Tibial nerve (tissue), 4 donors: ENCODE data around the gene EPB41L4B. TPM values are rescaled to one million over a fixed set of nuclear protein-coding genes. Genes with fewer than 3 reads are reported as not detected.

Source experiments
- DNase-seq, 2 donors: peaks; one replicate each; pipeline ENCODE4 v3.0.0-alpha.2; 2019; ENCODE audit warnings: low spot score in 2 of 2
- H3K27ac ChIP-seq, 4 donors: fragments of 200-600 bp; sonication (generic) in 3 of 4; one replicate each; pipeline ENCODE4 v1.5.1; 2017 to 2019; ENCODE audit warnings: mild to moderate bottlenecking in 1 of 4
- H3K27me3 ChIP-seq, 2 donors: fragments of 200-600 bp; sonication (generic) in 1 of 2; one replicate each; pipeline versions ENCODE4 v1.5.1 to v1.6.0; 2017 to 2019
- H3K36me3 ChIP-seq, 3 donors: fragments of 200-600 bp; sonication (generic); one replicate each; pipeline ENCODE4 v1.5.1; 2018 to 2019
- H3K4me1 ChIP-seq, 4 donors: fragments of 200-600 bp; sonication (generic) in 3 of 4; one replicate each; pipeline ENCODE4 v1.5.1; 2017 to 2019
- H3K4me3 ChIP-seq, 4 donors: fragments of 200-600 bp; sonication (generic) in 3 of 4; one replicate each; pipeline ENCODE4 v1.5.1; 2017 to 2019; ENCODE audit warnings: mild to moderate bottlenecking in 1 of 4, moderate library complexity in 1 of 4
- H3K9me3 ChIP-seq, 4 donors: fragments of 200-600 bp; sonication (generic) in 3 of 4; one replicate each; pipeline ENCODE4 v1.5.1; 2017 to 2019
- CTCF ChIP-seq, 5 experiments: fragments of 200-600 bp in 3 of 5; fragments of 450-650 bp in 2 of 5; sonication (generic) in 3 of 5; IDR thresholded peaks; one replicate each; pipeline ENCODE4 v1.5.1; 2016 to 2019; ENCODE audit warnings: antibody characterized with exemption in 5 of 5, mild to moderate bottlenecking in 3 of 5, moderate library complexity in 2 of 5
- EP300 ChIP-seq, 2 donors: sonication (generic); formaldehyde crosslinking; IDR thresholded peaks; one replicate each; pipeline ENCODE4 v1.6.1; 2017; ENCODE audit warnings: antibody characterized with exemption in 2 of 2, mild to moderate bottlenecking in 1 of 2
- POLR2A ChIP-seq, 2 donors: fragments of 450-650 bp; IDR thresholded peaks; one replicate each; pipeline ENCODE4 v1.6.1; 2017; ENCODE audit warnings: antibody characterized with exemption in 2 of 2, mild to moderate bottlenecking in 2 of 2, moderate library complexity in 2 of 2
- WGBS, 2 donors: methylation state at CpG; one replicate each; pipeline ENCODE4 v1.1.5; 2018; 5-methylcytosine and 5-hydroxymethylcytosine counted together
- total RNA-seq, 4 donors: library from RNA; depleted of rRNA; stranded (reverse); fragments of >200 nt; gene quantifications; one replicate each; pipeline ENCODE4 v1.1.0, GENCODE V29; 2016

The EPB41L4B gene
- total RNA-seq, 4 donors from 2014 or later: 14.7 to 28.0 (median 19.1) TPM

- peaks cover 0 to 61% (median 31%) of the 10 kb centered on the region in 4 donors for H3K4me1 ChIP-seq
- WGBS, 2 donors: 26 to 28% methylated on average over 7 of the region's 7 CpGs
- no peak overlapping the region for H3K4me3 ChIP-seq
- TF ChIP-seq POLR2A (IDR thresholded peaks at IDR 0.05) (no peak), EP300 (IDR thresholded peaks at IDR 0.05) (no peak)
- H3K27me3 ChIP-seq: no peaks in the 10 kb centered on the region
- H3K9me3 ChIP-seq: no peaks in the 10 kb centered on the region
- no peaks in the 10 kb centered on the region for H3K36me3 ChIP-seq
- DNase-seq: no peak
- H3K27ac ChIP-seq: peak overlapping the region; percentile 6 to 92 (median 62)
Measured at GRCh38 chr9:109310486-109310901, 10.4 kb downstream of the EPB41L4B start.

GRCh38 chr9:109309282-109309681, 11.6 kb downstream of the EPB41L4B start:
- TF ChIP-seq CTCF (IDR thresholded peaks at IDR 0.05): no peak
- no peak for TF ChIP-seq EP300 (IDR thresholded peaks at IDR 0.05)
- TF ChIP-seq POLR2A (IDR thresholded peaks at IDR 0.05): no peak
- Histone ChIP-seq H3K36me3 (no peaks in the 10 kb centered on the region), H3K4me3 (no peak overlapping the region), H3K27me3 (no peaks in the 10 kb centered on the region), H3K4me1 (peaks cover 0 to 57% (median 28%) of the 10 kb centered on the region in 4 donors), H3K9me3 (no peaks in the 10 kb centered on the region), H3K27ac (peak overlapping the region; percentile 38 to 92 (median 76))
- DNase-seq: no peak
- WGBS, 2 donors: 66 to 77% methylated on average over 6 of the region's 6 CpGs

- Histone ChIP-seq H3K9me3 (no peaks in the 10 kb centered on the region), H3K4me3 (no peak overlapping the region), H3K27ac (peak overlapping the region in 3 of 4 donors; percentile 64 to 89 (median 76)), H3K27me3 (no peaks in the 10 kb centered on the region), H3K36me3 (no peaks in the 10 kb centered on the region), H3K4me1 (peaks cover 0 to 44% (median 21%) of the 10 kb centered on the region in 4 donors)
- TF ChIP-seq EP300 (IDR thresholded peaks at IDR 0.05) (no peak), CTCF (IDR thresholded peaks at IDR 0.05) (no peak), POLR2A (IDR thresholded peaks at IDR 0.05) (no peak)
- no peak for DNase-seq
- WGBS, 2 donors: 80 to 82% methylated on average over 18 of the region's 18 CpGs
Measured at GRCh38 chr9:109307380-109308240, 13.2 kb downstream of the EPB41L4B start.

GRCh38 chr9:109305801-109306200, 15.1 kb downstream of the EPB41L4B start:
- no peaks in the 10 kb centered on the region for H3K9me3 ChIP-seq
- H3K27me3 ChIP-seq: no peaks in the 10 kb centered on the region
- WGBS, 2 donors: 89 to 96% methylated on average over 8 of the region's 8 CpGs

GRCh38 chr9:109304347-109304746, 16.5 kb downstream of the EPB41L4B start:
- H3K36me3 ChIP-seq: no peaks in the 10 kb centered on the region
- no peak overlapping the region for H3K4me3 ChIP-seq
- H3K9me3 ChIP-seq: no peaks in the 10 kb centered on the region
- H3K27ac ChIP-seq: peak overlapping the region; percentile 5 to 89 (median 53)
- no peaks in the 10 kb centered on the region for H3K27me3 ChIP-seq
- TF ChIP-seq CTCF (IDR thresholded peaks at IDR 0.05): no peak
- no peak for TF ChIP-seq POLR2A (IDR thresholded peaks at IDR 0.05)
- no peak for TF ChIP-seq EP300 (IDR thresholded peaks at IDR 0.05)
- WGBS, 2 donors: 52 to 54% methylated on average over 3 of the region's 3 CpGs
- peaks cover 0 to 16% (median 6%) of the 10 kb centered on the region in 4 donors for H3K4me1 ChIP-seq
- DNase-seq: no peak

More at GRCh38 chr9:109305801-109306200, 15.1 kb downstream of the EPB41L4B start:
- Histone ChIP-seq H3K4me1 (peaks cover 0 to 31% (median 14%) of the 10 kb centered on the region in 4 donors), H3K27ac (peak overlapping the region in 3 of 4 donors; percentile 1 to 89 (median 20)), H3K36me3 (no peaks in the 10 kb centered on the region), H3K4me3 (no peak overlapping the region)
- DNase-seq: no peak
- TF ChIP-seq EP300 (IDR thresholded peaks at IDR 0.05): no peak
- no peak for TF ChIP-seq POLR2A (IDR thresholded peaks at IDR 0.05)
- TF ChIP-seq CTCF (IDR thresholded peaks at IDR 0.05): no peak
